CD4-positive, alpha-beta T cell treated with Interleukin-4 for 1 hour (primary cell): ENCODE results near the gene AP4S1.
A peak's percentile ranks its signal among the peaks of the same experiment; 100 is the strongest.
"Not testable (repeated sequence)": the region's sequence is repeated elsewhere in the genome, so short reads cannot be mapped to it uniquely, and the experiment has no call there.

ENCODE experiments used
- DNase-seq, 2 donors: peaks; one replicate each; pipeline ENCODE4 v3.0.0-alpha.2; 2020 to 2022

AP4S1 gene

GRCh38 chr14:31090883-31091764, 65.7 kb downstream of the AP4S1 start:
- DNase-seq = peak in 1 of 2 donors; percentile 62

- DNase-seq = no peak
Observed at GRCh38 chr14:31092160-31092708, 66.8 kb downstream of the AP4S1 start.

GRCh38 chr14:31093884-31094839, 68.7 kb downstream of the AP4S1 start:
- not testable (repeated sequence) for DNase-seq

- DNase-seq = not testable (repeated sequence)
Observed at GRCh38 chr14:31095817-31096216, 70.4 kb downstream of the AP4S1 start.

GRCh38 chr14:31096255-31096654, 70.8 kb downstream of the AP4S1 start:
- no peak for DNase-seq

GRCh38 chr14:31097081-31097480, 71.6 kb downstream of the AP4S1 start:
- DNase-seq = no peak

- no peak for DNase-seq
Observed at GRCh38 chr14:31106768-31107167, 81.3 kb downstream of the AP4S1 start.

GRCh38 chr14:31109257-31109656, 83.8 kb downstream of the AP4S1 start:
- no peak for DNase-seq

- no peak for DNase-seq
Observed at GRCh38 chr14:31110872-31111271, 85.4 kb downstream of the AP4S1 start.

GRCh38 chr14:31113794-31114193, 88.3 kb downstream of the AP4S1 start:
- DNase-seq = no peak

GRCh38 chr14:31118892-31119291, 93.4 kb downstream of the AP4S1 start:
- no peak for DNase-seq

GRCh38 chr14:31122098-31122611, 96.7 kb downstream of the AP4S1 start:
- no peak for DNase-seq

- no peak for DNase-seq
Observed at GRCh38 chr14:31122921-31123320, 97.5 kb downstream of the AP4S1 start.

- peak in 1 of 2 donors; percentile 74 for DNase-seq
Observed at GRCh38 chr14:31124197-31124596, 98.7 kb downstream of the AP4S1 start.

GRCh38 chr14:31125231-31125630, 99.8 kb downstream of the AP4S1 start:
- DNase-seq = no peak

GRCh38 chr14:31126680-31127079, 101.2 kb downstream of the AP4S1 start:
- no peak for DNase-seq

- peak; percentile 54 to 88 for DNase-seq
Observed at GRCh38 chr14:31127690-31128089, 102.2 kb downstream of the AP4S1 start.

- no peak for DNase-seq
Observed at GRCh38 chr14:31128601-31129526, 103.4 kb downstream of the AP4S1 start.

- no peak for DNase-seq
Observed at GRCh38 chr14:31133133-31133532, 107.7 kb downstream of the AP4S1 start.

- no peak for DNase-seq
Observed at GRCh38 chr14:31137214-31137889, 111.9 kb downstream of the AP4S1 start.

GRCh38 chr14:31138301-31138700, 112.9 kb downstream of the AP4S1 start:
- no peak for DNase-seq
